ENCODE results near the gene NTMT2. TPM values are rescaled to one million over a fixed set of nuclear protein-coding genes. Genes with fewer than 3 reads are reported as not detected.

NTMT2 gene
- polyA plus RNA-seq, 4 donors: not detected

DNA sequence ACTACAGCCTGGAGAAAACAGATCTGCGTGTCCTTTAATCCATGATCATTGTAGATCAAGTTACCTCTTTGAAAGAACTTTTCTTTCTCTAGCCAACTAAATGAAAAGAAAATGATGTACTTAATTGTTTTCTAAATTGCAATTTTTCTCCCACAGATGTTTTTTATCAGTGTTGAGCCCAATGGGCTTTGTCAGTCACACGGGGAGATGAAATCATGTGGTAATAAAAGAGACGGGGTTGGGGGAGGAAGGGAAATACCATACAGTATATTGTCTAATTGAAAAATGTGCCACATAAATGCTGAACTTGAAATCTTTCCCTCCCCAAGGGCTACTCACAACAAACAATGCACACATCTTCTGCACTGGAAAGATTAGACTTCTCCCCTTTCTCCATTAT is 58.4 kb downstream of the NTMT2 start:
- DNase-seq (ENCODE audit: low read depth in 4 of 4, low spot score in 3 of 4): no peak

DNA sequence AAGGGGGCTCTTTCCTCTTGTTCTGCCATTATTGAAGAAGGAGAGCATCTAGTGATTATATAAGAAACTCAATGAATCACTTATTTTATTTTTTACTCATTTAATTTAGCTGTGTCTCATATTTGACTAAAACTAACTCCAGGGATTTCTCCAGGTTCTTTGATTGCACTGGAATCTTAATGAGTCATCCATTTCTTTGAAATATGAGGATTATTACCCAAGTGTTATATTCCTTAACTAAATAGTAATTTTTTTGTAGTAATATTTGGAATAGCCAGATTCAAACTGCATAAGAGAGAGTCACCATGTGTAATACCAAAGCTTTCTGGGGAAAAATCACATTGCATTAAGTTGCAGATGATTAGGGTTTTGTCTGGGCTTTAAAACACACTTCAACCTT is 59.5 kb downstream of the NTMT2 start:
- no peak for DNase-seq (ENCODE audit: low read depth in 4 of 4, low spot score in 3 of 4)

DNA sequence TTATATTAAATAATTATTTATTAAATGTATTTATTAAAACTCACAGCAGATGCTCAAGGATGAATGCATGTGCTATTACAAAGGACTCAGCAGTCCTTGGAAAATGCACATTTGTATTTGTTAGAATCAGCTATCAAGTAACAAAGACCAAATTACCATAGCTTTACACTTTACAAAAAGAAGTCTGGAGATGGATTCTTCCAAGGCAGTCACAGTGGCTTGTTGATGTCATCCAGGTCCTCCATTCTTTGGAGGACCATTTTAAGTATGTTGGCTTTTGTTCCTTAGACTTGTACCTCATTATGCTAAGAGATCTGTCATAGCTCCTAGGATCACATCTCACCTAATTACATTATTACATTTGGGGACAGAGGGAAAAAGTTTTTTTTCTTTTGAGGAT is 63.4 kb downstream of the NTMT2 start:
- DNase-seq (ENCODE audit: low read depth in 4 of 4, low spot score in 3 of 4): no peak

GRCh38 chr1:170210142-170210541 is 64.4 kb downstream of the NTMT2 start:
- no peak for DNase-seq (ENCODE audit: low read depth in 4 of 4, low spot score in 3 of 4)

DNA sequence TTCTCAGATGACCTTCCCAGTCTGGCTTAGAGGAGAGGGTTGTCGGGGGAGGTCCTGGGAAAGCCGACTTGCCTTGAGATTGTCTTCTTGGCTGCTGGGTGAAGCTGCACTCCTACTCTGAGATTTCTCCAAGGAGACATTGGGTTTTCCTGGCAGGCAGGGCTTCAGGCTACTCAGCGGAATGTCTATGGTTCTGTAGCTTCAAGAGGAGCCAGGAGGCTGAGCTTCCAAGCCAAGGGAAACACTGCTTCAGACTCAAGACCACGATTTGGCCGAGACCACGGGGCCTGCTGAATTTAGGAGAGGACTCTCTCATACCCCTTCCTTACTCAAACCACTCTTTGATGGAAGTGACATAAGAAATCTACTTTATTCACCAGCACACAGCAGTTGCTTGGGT is 67.8 kb downstream of the NTMT2 start:
- DNase-seq (ENCODE audit: low read depth in 4 of 4, low spot score in 3 of 4): no peak

DNA sequence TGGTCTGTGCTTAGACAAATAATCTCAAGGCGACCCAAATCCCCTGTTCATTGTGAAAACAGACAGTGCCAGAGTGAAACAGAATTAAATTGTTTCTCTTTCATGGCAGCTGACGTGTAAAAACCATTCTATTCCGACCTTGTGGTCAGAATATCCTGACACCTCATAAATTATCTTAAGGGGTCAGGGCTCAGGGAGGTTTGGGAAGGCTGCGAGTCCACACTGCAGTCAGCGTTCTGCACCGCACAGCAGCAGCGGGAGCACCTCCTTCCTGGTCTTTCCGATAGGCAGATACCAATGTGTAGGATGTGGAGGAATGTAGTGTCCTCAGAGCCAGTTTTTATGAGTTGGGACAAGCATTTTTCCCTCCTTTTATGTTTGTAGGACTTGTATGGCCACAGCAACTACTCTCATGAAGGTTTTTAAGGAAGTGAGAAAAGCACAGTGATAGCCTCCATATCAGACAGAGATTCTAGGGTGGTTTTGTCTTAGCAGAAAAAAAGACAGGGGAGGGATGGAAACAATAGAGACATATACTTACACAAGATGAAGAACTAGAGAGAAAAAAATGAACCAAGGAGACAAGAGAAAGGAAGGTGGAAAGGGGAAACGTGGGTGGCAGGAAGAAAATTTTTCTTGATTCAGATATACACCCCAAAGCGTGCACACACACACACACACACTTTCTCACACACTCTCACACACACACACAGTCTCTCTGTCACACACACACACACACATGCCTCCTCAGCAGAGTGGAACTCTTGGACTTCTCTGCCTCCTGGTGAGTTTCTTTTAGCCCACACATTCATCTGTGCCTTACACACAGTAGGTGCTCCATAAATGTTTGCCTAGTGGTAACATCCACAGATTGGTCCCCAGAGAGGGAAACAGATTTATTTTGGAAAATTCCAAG is 68.6 kb downstream of the NTMT2 start:
- DNase-seq (ENCODE audit: low read depth in 4 of 4, low spot score in 3 of 4): no peak

DNA sequence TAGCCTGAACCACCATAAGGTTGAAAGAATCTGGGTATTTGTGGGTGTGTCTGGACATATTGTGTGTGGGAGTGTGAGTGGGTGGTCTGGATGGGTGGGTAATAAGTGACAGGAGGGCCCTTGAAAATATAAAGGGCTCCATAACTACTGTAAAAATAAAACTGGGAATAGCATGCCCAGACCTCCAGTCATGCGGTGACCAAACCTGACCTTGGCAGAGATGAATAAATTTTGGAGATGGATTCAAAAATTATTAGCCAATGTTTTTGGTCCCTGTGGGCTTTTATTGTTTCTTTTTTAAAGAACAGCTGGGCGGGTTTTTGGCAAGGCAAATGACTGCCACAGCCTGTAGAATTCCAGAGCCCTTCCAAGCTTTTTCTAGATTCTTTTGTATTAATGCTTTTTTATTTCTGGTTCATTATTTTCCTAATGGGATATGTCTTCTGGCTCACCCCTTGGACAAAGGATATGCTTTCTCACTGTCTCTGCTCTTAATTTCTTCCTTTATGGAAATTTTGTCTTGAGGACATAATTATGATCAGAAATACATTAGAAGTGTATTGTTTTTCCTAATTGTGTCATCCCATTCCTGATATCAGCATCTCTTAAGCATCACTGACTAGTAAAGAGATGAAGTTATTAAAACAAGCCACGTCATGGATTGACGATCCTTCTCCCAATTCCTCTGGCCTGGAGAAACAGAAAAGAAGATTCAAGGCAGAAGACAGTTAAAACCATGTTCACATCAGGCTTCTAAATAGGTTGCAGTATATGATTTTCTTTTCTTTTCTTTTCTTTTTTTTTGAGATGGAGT is 69.5 kb downstream of the NTMT2 start:
- no peak for DNase-seq (ENCODE audit: low read depth in 4 of 4, low spot score in 3 of 4)

DNA sequence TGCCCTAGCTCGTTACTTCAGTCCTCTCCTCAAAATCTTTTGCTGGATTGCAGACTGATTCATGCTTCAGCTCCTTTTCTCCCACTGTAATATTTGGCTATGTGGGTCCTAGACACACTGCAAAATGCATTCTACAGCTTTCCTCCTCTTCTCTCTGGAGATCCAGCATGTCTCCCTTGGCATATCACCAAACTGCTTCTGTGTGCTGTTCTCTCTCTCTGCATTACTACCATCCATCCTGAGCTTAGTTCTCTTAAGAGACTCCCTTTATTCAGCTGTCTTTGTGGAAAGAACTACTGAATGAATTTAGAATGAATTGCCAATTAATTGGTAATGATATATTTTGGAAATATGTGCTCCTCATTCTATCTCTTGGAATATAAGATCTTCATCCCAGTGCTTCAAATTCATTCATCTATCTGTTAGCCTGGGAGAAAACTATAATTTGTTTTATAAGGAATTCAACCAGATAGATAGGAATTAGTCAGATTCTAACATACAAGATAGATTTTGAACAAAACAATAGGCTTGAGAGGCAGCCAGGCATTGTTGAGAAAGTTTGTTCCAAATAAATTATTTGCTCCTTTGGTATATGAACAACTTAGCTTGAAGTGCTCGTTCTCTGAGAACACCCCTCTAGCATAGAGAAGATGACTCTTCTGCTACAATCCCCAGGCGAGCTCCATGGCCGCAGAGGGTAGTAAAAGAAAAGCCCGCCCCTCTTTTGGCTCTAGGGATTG is 71.9 kb downstream of the NTMT2 start:
- no peak for DNase-seq (ENCODE audit: low read depth in 4 of 4, low spot score in 3 of 4)

GRCh38 chr1:170218257-170218650 is 72.5 kb downstream of the NTMT2 start:
- DNase-seq (ENCODE audit: low read depth in 4 of 4, low spot score in 3 of 4): no peak

Other genes with a start within 250 kb of the NTMT2 start
- 10 to 100 TPM; 39.6 to 54.5 (median 49.6) TPM for gene KIFAP3, start 71.3 kb upstream of the NTMT2 start, polyA plus RNA-seq (ENCODE audit: insufficient read length in 4 of 4)

Data from left renal pelvis (tissue), 4 donors.